ENCODE data around the gene GALNT18. TPM values are rescaled to one million over a fixed set of nuclear protein-coding genes. Genes with fewer than 3 reads are reported as not detected.

The GALNT18 gene
- total RNA-seq, 5 donors from 2014 or later (not counting 1 experiment from before 2014, with no cell fraction given), result 0.10 to 0.15 TPM; not detected in 3

DNA sequence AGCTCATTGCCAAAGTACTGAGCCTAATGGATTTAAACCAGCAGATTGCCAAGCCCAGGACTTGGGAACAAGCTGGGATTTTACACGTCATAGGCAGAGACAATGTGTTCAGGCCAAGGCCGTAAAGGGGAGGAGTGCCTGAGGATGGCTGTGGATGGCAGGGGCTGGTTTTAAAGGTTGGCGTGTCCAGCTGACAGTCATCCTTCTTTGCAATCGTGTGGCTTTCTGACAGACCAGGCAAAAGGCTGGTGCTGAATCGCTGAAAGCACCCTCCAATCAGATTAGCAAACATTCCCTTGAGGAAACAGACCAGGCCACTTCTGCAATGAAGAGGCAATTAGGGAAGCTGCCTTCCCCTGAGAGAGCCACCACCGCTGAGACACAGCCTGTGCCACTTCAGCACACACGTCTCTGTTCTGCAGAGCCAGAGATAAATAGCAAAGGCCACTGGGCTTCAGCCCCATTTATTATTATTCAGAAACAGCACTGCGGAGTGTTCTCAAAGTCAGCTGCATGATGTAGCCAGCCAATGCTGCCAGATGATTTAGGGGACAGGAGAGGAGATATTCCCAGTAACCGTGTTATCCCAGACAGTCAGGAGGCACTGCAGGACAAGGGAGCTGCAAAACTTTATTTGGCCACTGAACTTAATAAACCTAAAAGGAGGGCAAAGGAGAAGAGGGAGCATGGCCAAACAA is 214.6 kb downstream of the GALNT18 start:
- DNase-seq (no peak), ATAC-seq (replicated peaks in 1 of 4) (no peak)
- H3K36me3 Mint-ChIP-seq, result no peaks in the 10 kb centered on the region
- CTCF ChIA-PET, result no interaction called here
- H3K4me3 Mint-ChIP-seq, result no peak overlapping the region
- Histone ChIP-seq H3K4me1 (ENCODE audit: control insufficient read depth in 1 of 2, extremely low read depth in 1 of 2, insufficient read depth in 2 of 2, low read length in 2 of 2) (no peaks in the 10 kb centered on the region), H3K4me3 (ENCODE audit: control insufficient read depth in 1 of 2, extremely low read depth in 1 of 2, low read length in 1 of 2) (no peak overlapping the region), H3K9me3 (no peaks in the 10 kb centered on the region), H3K36me3 (ENCODE audit: control insufficient read depth in 2 of 2, extremely low read depth in 1 of 2, insufficient read depth in 1 of 2, low read length in 1 of 2) (no peaks in the 10 kb centered on the region), H3K27me3 (replicated peaks in 1 of 2; ENCODE audit: control insufficient read depth in 2 of 2, extremely low read depth in 1 of 2, insufficient read depth in 2 of 2, low read length in 1 of 2) (peaks cover 0 to 32% of the 10 kb centered on the region in 2 experiments), H3K27ac (ENCODE audit: low read length) (no peak overlapping the region)
- H3K27ac Mint-ChIP-seq, result no peak overlapping the region
- no peaks in the 10 kb centered on the region for H3K9me3 Mint-ChIP-seq
- H3K27me3 Mint-ChIP-seq, result peaks cover 18 to 24% of the 10 kb centered on the region in 2 donors
- H3K4me1 Mint-ChIP-seq, result no peaks in the 10 kb centered on the region
- WGBS (ENCODE audit: insufficient coverage), result 49% methylated on average over 6 of the region's 9 CpGs
- POLR2A ChIA-PET, result no interaction called here

DNA sequence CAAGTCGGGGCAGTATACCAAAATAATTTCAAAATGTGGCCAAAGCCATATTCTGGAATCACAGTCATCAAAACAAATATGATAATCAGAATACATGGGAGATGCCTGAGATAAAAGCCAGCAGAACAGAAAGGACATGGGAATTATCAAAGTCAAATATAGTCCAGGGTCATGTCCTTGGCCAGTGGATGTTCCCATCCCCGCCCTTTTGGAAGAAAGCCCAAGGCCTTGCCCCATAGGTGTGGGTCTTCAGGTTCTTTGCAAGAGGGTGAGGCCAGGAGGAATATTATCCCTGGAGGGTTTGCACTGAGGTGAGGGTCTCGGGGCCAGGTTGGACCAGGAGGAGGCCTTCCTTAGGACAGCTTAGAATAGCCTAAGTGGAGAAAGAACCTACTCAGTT is 215.2 kb downstream of the GALNT18 start:
- Histone ChIP-seq H3K27ac (ENCODE audit: low read length) (no peak overlapping the region), H3K9me3 (no peaks in the 10 kb centered on the region), H3K36me3 (ENCODE audit: control insufficient read depth in 2 of 2, extremely low read depth in 1 of 2, insufficient read depth in 1 of 2, low read length in 1 of 2) (no peaks in the 10 kb centered on the region), H3K27me3 (replicated peaks in 1 of 2; ENCODE audit: control insufficient read depth in 2 of 2, extremely low read depth in 1 of 2, insufficient read depth in 2 of 2, low read length in 1 of 2) (peaks cover 0 to 30% of the 10 kb centered on the region in 2 experiments), H3K4me1 (ENCODE audit: control insufficient read depth in 1 of 2, extremely low read depth in 1 of 2, insufficient read depth in 2 of 2, low read length in 2 of 2) (no peaks in the 10 kb centered on the region), H3K4me3 (ENCODE audit: control insufficient read depth in 1 of 2, extremely low read depth in 1 of 2, low read length in 1 of 2) (no peak overlapping the region)
- CTCF ChIA-PET, result no interaction called here
- 50% methylated on average over 2 of the region's 3 CpGs for WGBS (ENCODE audit: insufficient coverage)
- no peaks in the 10 kb centered on the region for H3K9me3 Mint-ChIP-seq
- ATAC-seq (replicated peaks in 1 of 4) (no peak), DNase-seq (no peak)
- no peaks in the 10 kb centered on the region for H3K36me3 Mint-ChIP-seq
- H3K27ac Mint-ChIP-seq, result no peak overlapping the region
- POLR2A ChIA-PET, result no interaction called here
- H3K27me3 Mint-ChIP-seq, result peaks cover 18 to 24% of the 10 kb centered on the region in 2 donors
- H3K4me1 Mint-ChIP-seq, result no peaks in the 10 kb centered on the region
- no peak overlapping the region for H3K4me3 Mint-ChIP-seq

DNA sequence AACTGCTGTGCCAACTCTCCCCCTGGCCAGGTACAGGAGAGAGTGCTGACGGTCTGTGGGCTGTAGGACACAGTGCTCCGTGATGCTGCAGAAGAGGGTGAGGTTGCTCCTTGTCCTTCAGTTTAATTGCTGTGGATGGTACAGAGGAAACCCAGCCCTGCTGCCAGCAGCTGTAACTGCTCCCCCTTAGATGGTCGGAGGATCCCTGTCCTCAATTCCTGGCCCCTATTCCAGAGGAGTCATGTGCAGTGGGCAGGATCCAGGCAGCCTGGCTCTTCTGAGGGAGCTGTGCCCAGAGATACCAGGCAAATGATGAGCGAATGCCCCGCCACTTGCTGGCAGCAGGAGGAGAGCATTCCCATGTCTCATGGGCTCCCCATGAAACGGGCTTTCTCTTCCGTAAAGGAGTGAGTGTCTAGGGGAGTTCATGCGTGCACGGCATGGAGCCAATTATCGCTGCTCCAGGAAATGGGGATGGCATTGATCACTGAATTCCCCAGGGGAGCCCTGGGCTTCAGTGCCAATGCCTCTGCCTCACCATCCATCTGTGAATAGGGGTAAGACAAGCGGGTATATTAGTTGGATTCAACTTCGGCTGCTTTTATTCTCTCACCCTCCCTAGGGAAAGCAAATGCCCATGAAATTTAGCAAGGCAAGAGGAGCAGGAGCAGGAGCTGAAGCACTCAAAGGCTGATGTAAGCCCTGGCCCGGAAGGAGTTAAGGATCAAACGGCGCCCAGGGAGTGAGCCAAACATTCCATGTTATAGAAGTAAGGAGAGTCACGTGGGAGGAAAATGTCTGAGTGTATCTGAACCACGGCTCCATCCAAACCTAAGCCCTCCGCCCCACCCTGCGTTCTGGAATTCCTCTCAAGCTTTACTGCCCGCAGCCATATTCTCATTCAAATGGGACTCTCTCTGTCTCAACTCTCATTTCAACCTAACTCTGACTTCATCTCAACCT is 217.8 kb downstream of the GALNT18 start:
- CTCF ChIA-PET, result no interaction called here

DNA sequence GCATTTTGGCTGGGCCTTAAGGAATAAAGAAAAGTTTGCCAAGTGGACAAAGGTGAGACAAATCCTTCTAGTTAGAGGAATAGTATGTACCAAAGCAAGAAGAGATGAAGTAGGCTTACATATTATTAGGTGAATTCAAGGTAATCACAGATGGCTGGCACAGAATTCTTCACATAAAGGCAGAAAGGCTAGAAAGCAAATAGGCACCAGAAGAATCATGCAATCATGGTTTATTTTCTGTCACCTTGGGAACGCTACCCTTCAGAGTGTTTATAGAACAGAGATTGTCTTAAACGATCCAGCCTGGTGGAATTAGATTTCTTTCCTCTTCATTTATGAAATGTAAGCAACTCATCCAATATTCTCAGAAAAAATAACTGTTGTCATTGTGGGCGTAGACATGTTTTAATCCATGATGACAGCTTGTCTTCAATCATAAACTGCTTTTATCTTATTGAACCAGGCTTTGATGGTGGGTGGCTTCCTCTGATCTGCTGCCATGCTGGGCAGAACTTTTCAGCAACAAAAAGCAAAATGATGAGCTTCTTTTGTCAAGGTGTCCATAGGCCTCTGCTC is 219.8 kb downstream of the GALNT18 start:
- ChIA-PET CTCF (no interaction called here), POLR2A (no interaction called here)
- peaks cover 0 to 26% of the 10 kb centered on the region in 2 experiments for H3K27me3 ChIP-seq (replicated peaks in 1 of 2; ENCODE audit: control insufficient read depth in 2 of 2, extremely low read depth in 1 of 2, insufficient read depth in 2 of 2, low read length in 1 of 2)
- no CpG with 5 or more reads among the region's 3 CpGs for WGBS (ENCODE audit: insufficient coverage)
- Mint-ChIP-seq H3K27me3 (peaks cover 8 to 14% of the 10 kb centered on the region in 2 donors), H3K4me1 (no peaks in the 10 kb centered on the region), H3K4me3 (no peak overlapping the region), H3K9me3 (no peaks in the 10 kb centered on the region), H3K27ac (no peak overlapping the region), H3K36me3 (no peaks in the 10 kb centered on the region)
- no peak overlapping the region for H3K27ac ChIP-seq (ENCODE audit: low read length)
- no peaks in the 10 kb centered on the region for H3K4me1 ChIP-seq (ENCODE audit: control insufficient read depth in 1 of 2, extremely low read depth in 1 of 2, insufficient read depth in 2 of 2, low read length in 2 of 2)
- DNase-seq (no peak), ATAC-seq (replicated peaks in 1 of 4) (no peak)
- H3K36me3 ChIP-seq (ENCODE audit: control insufficient read depth in 2 of 2, extremely low read depth in 1 of 2, insufficient read depth in 1 of 2, low read length in 1 of 2), result no peaks in the 10 kb centered on the region
- H3K4me3 ChIP-seq (ENCODE audit: control insufficient read depth in 1 of 2, extremely low read depth in 1 of 2, low read length in 1 of 2), result no peak overlapping the region
- no peaks in the 10 kb centered on the region for H3K9me3 ChIP-seq

More for the DNA sequence above, 217.8 kb downstream of the GALNT18 start:
- Histone ChIP-seq H3K9me3 (no peaks in the 10 kb centered on the region), H3K4me3 (ENCODE audit: control insufficient read depth in 1 of 2, extremely low read depth in 1 of 2, low read length in 1 of 2) (no peak overlapping the region), H3K27me3 (replicated peaks in 1 of 2; ENCODE audit: control insufficient read depth in 2 of 2, extremely low read depth in 1 of 2, insufficient read depth in 2 of 2, low read length in 1 of 2) (peaks cover 0 to 29% of the 10 kb centered on the region in 2 experiments), H3K4me1 (ENCODE audit: control insufficient read depth in 1 of 2, extremely low read depth in 1 of 2, insufficient read depth in 2 of 2, low read length in 2 of 2) (no peaks in the 10 kb centered on the region), H3K27ac (ENCODE audit: low read length) (no peak overlapping the region), H3K36me3 (ENCODE audit: control insufficient read depth in 2 of 2, extremely low read depth in 1 of 2, insufficient read depth in 1 of 2, low read length in 1 of 2) (no peaks in the 10 kb centered on the region)
- no peak overlapping the region for H3K4me3 Mint-ChIP-seq
- DNase-seq (no peak), ATAC-seq (replicated peaks in 1 of 4) (no peak)
- no peak overlapping the region for H3K27ac Mint-ChIP-seq
- no peaks in the 10 kb centered on the region for H3K4me1 Mint-ChIP-seq
- POLR2A ChIA-PET, result interaction anchor here in 1 of 2 donors (0.6 kb wide), 1 partner anchor 366 kb away, joined by 3 read pairs; no protein-coding TSS in a partner anchor
- 86% methylated on average over 14 of the region's 20 CpGs for WGBS (ENCODE audit: insufficient coverage)
- H3K36me3 Mint-ChIP-seq, result no peaks in the 10 kb centered on the region
- no peaks in the 10 kb centered on the region for H3K9me3 Mint-ChIP-seq
- peaks cover 14 to 15% of the 10 kb centered on the region in 2 donors for H3K27me3 Mint-ChIP-seq

DNA sequence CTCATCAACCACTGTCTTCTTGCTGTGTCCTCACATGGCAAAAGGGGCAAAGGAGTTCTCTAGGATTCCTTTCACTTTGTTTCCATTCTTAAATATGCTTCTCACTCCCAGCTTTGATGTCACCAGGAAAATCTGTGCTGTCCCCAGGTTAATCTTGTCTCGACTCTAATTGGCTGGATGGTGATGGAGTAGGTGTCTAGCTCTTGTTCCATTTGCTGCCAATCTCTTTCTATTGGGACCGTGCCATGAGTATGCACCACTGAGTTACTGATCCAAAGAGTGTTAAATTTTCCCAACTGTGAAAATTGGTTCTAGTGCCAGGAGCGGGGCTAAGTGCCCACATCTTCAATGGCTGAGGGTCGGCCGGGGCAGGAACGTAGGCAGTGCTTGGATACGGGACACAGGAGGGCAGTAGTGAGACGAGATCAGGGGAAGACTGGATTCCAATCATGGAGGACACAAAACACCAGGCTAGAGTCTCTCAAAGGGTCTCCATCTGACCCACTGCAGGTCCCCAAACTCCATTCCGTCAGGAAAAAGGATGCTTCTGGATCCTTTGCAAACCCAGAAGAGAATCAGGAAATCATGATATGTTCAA is 221.1 kb downstream of the GALNT18 start:
- H3K4me3 Mint-ChIP-seq, result no peak overlapping the region
- Histone ChIP-seq H3K27ac (ENCODE audit: low read length) (no peak overlapping the region), H3K36me3 (ENCODE audit: control insufficient read depth in 2 of 2, extremely low read depth in 1 of 2, insufficient read depth in 1 of 2, low read length in 1 of 2) (no peaks in the 10 kb centered on the region), H3K4me1 (ENCODE audit: control insufficient read depth in 1 of 2, extremely low read depth in 1 of 2, insufficient read depth in 2 of 2, low read length in 2 of 2) (no peaks in the 10 kb centered on the region), H3K9me3 (no peaks in the 10 kb centered on the region), H3K4me3 (ENCODE audit: control insufficient read depth in 1 of 2, extremely low read depth in 1 of 2, low read length in 1 of 2) (no peak overlapping the region), H3K27me3 (replicated peaks in 1 of 2; ENCODE audit: control insufficient read depth in 2 of 2, extremely low read depth in 1 of 2, insufficient read depth in 2 of 2, low read length in 1 of 2) (peaks cover 0 to 23% of the 10 kb centered on the region in 2 experiments)
- no peak for ATAC-seq (replicated peaks in 1 of 4)
- no peak for DNase-seq
- no peaks in the 10 kb centered on the region for H3K36me3 Mint-ChIP-seq
- H3K27ac Mint-ChIP-seq, result no peak overlapping the region
- no peaks in the 10 kb centered on the region for H3K9me3 Mint-ChIP-seq
- CTCF ChIA-PET, result no interaction called here
- POLR2A ChIA-PET, result no interaction called here
- WGBS (ENCODE audit: insufficient coverage), result 74% methylated on average over 8 of the region's 9 CpGs
- H3K4me1 Mint-ChIP-seq, result no peaks in the 10 kb centered on the region
- peaks cover 8 to 17% of the 10 kb centered on the region in 2 donors for H3K27me3 Mint-ChIP-seq

DNA sequence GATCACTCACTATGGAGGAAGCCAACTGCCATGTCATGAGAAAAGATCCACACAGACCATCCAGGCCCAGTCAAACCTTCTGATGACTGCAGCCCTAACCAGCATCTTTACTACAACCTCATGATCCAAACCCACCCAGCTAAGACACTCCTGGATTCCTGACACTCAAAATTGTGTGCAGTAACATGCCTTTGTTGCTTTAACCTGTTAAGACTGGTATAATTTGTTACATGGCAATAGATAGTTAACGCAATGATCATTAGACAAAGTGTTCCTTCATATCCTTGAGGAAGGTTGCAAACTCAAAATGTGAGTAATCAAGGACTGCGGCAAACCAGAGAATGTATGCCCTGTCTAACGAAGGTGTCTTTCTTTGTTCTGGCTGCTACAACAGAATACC is 221.7 kb downstream of the GALNT18 start:
- DNase-seq, result no peak
- no CpG with 5 or more reads among the region's 3 CpGs for WGBS (ENCODE audit: insufficient coverage)

More for the DNA sequence above, 221.7 kb downstream of the GALNT18 start:
- no peaks in the 10 kb centered on the region for H3K36me3 Mint-ChIP-seq
- CTCF ChIA-PET, result no interaction called here
- H3K27me3 Mint-ChIP-seq, result peaks cover 5 to 17% of the 10 kb centered on the region in 2 donors
- no peak overlapping the region for H3K4me3 Mint-ChIP-seq
- POLR2A ChIA-PET, result no interaction called here
- no peaks in the 10 kb centered on the region for H3K36me3 ChIP-seq (ENCODE audit: control insufficient read depth in 2 of 2, extremely low read depth in 1 of 2, insufficient read depth in 1 of 2, low read length in 1 of 2)
- H3K4me1 Mint-ChIP-seq, result no peaks in the 10 kb centered on the region
- no peak overlapping the region for H3K27ac Mint-ChIP-seq
- H3K4me3 ChIP-seq (ENCODE audit: control insufficient read depth in 1 of 2, extremely low read depth in 1 of 2, low read length in 1 of 2), result no peak overlapping the region
- H3K9me3 Mint-ChIP-seq, result no peaks in the 10 kb centered on the region
- H3K4me1 ChIP-seq (ENCODE audit: control insufficient read depth in 1 of 2, extremely low read depth in 1 of 2, insufficient read depth in 2 of 2, low read length in 2 of 2), result no peaks in the 10 kb centered on the region
- no peaks in the 10 kb centered on the region for H3K9me3 ChIP-seq
- no peak overlapping the region for H3K27ac ChIP-seq (ENCODE audit: low read length)
- H3K27me3 ChIP-seq (replicated peaks in 1 of 2; ENCODE audit: control insufficient read depth in 2 of 2, extremely low read depth in 1 of 2, insufficient read depth in 2 of 2, low read length in 1 of 2), result peaks cover 0 to 23% of the 10 kb centered on the region in 2 experiments
- ATAC-seq (replicated peaks in 1 of 4), result no peak
